ENCODE results near the gene MERTK. TPM values are rescaled to one million over a fixed set of nuclear protein-coding genes. Genes with fewer than 3 reads are reported as not detected.

MERTK gene
- total RNA-seq, 2 donors from 2014 or later, result 22.2 to 43.6 TPM

- H3K4me3 ChIP-seq, result peak within 1 kb of the TSS; percentile 69 to 76
- peak; percentile 82 for DNase-seq (ENCODE audit: low spot score)
- no peaks in the 10 kb centered on the region for H3K9me3 ChIP-seq
- no peaks in the 10 kb centered on the region for H3K36me3 ChIP-seq
- no peaks in the 10 kb centered on the region for H3K4me1 ChIP-seq (replicated peaks)
- intact Hi-C loops (cut with DNase I), result no loop called here
- TF ChIP-seq CTCF (IDR thresholded peaks at IDR 0.05), result no peak
- TF ChIP-seq POLR2A (IDR thresholded peaks at IDR 0.05), result peak; percentile 39
- peak; percentile 93 for TF ChIP-seq POLR2AphosphoS5 (IDR thresholded peaks at IDR 0.05)
- WGBS, result 0% methylated on average over 25 of the region's 73 CpGs
- H3K27ac ChIP-seq, result peak within 1 kb of the TSS; percentile 74 to 87
- no peaks in the 10 kb centered on the region for H3K27me3 ChIP-seq (replicated peaks; ENCODE audit: insufficient read depth)
Measured at GRCh38 chr2:111883661-111884591, 14.5 kb upstream of the MERTK start, which contains the start of gene ANAPC1. ANAPC1 (minus strand) TSS chr2:111884193; CDS start chr2:111880825, 3,368 bp downstream.

GRCh38 chr2:111884592-111884964 lies 13.8 kb upstream of the MERTK start:
- Histone ChIP-seq H3K36me3 (no peaks in the 10 kb centered on the region), H3K4me3 (peak overlapping the region; percentile 69 to 76), H3K27ac (peak overlapping the region; percentile 74 to 87), H3K9me3 (no peaks in the 10 kb centered on the region), H3K4me1 (replicated peaks) (no peaks in the 10 kb centered on the region), H3K27me3 (replicated peaks; ENCODE audit: insufficient read depth) (no peaks in the 10 kb centered on the region)
- intact Hi-C loops (cut with DNase I), result no loop called here
- DNase-seq (ENCODE audit: low spot score), result no peak
- 19% methylated on average over 11 of the region's 11 CpGs for WGBS
- no peak for TF ChIP-seq POLR2AphosphoS5 (IDR thresholded peaks at IDR 0.05)

- Histone ChIP-seq H3K4me3 (no peak overlapping the region), H3K9me3 (no peaks in the 10 kb centered on the region), H3K27me3 (replicated peaks; ENCODE audit: insufficient read depth) (no peaks in the 10 kb centered on the region), H3K4me1 (replicated peaks) (peaks cover 10% of the 10 kb centered on the region), H3K27ac (no peak overlapping the region), H3K36me3 (no peaks in the 10 kb centered on the region)
- WGBS, result 66% methylated on average over 3 of the region's 3 CpGs
- intact Hi-C loops (cut with DNase I), result loop anchor here (5.0 to 10.0 kb wide), 2 partner anchors 136 to 379 kb away; partner anchors contain the start of gene ZC3H6
- TF ChIP-seq CTCF (IDR thresholded peaks at IDR 0.05) (no peak), POLR2AphosphoS5 (IDR thresholded peaks at IDR 0.05) (no peak), POLR2A (IDR thresholded peaks at IDR 0.05) (no peak)
- no peak for DNase-seq (ENCODE audit: low spot score)
Measured at GRCh38 chr2:111896024-111896423, 2.4 kb upstream of the MERTK start.

- 61% methylated on average over 6 of the region's 6 CpGs for WGBS
- no peaks in the 10 kb centered on the region for H3K36me3 ChIP-seq
- no peaks in the 10 kb centered on the region for H3K27me3 ChIP-seq (replicated peaks; ENCODE audit: insufficient read depth)
- H3K4me3 ChIP-seq, result no peak overlapping the region
- no peaks in the 10 kb centered on the region for H3K9me3 ChIP-seq
- H3K27ac ChIP-seq, result no peak overlapping the region
- intact Hi-C loops (cut with DNase I), result loop anchor here (5.0 to 10.0 kb wide), 2 partner anchors 136 to 378 kb away; partner anchors contain the start of gene ZC3H6
- H3K4me1 ChIP-seq (replicated peaks), result peaks cover 10% of the 10 kb centered on the region
- TF ChIP-seq CTCF (IDR thresholded peaks at IDR 0.05), result no peak
- peak; percentile 49 for DNase-seq (ENCODE audit: low spot score)
Measured at GRCh38 chr2:111896576-111896975, 1.8 kb upstream of the MERTK start.

GRCh38 chr2:111897630-111897923 lies 830 bp upstream of the MERTK start:
- intact Hi-C loops (cut with DNase I), result loop anchor here (5.0 to 10.0 kb wide), 2 partner anchors 135 to 377 kb away; partner anchors contain the start of gene ZC3H6
- Histone ChIP-seq H3K36me3 (no peaks in the 10 kb centered on the region), H3K27me3 (replicated peaks; ENCODE audit: insufficient read depth) (no peaks in the 10 kb centered on the region), H3K4me1 (replicated peaks) (peaks cover 10% of the 10 kb centered on the region), H3K27ac (peak overlapping the region; percentile 92 to 96), H3K9me3 (no peaks in the 10 kb centered on the region), H3K4me3 (peak overlapping the region; percentile 86 to 93)
- 5% methylated on average over 7 of the region's 7 CpGs for WGBS
- TF ChIP-seq CTCF (IDR thresholded peaks at IDR 0.05), result no peak
- no peak for TF ChIP-seq POLR2A (IDR thresholded peaks at IDR 0.05)
- no peak for TF ChIP-seq POLR2AphosphoS5 (IDR thresholded peaks at IDR 0.05)
- no peak for DNase-seq (ENCODE audit: low spot score)
